GM12878 (cell line): ENCODE measurements around the gene HTRA3. TPM values are rescaled to one million over a fixed set of nuclear protein-coding genes. Genes with fewer than 3 reads are reported as not detected.

ENCODE experiments used
- ATAC-seq: fragments of 200-7000 bp; cut with Tn5 transposase; 3 replicates; pipeline ENCODE4 v1.9.1; 2020; ENCODE audit warnings: mild to moderate bottlenecking, moderate library complexity
- BruUV-seq: library from RNA; stranded (reverse); fragments of 400-500 nt; replicated peaks from 2 replicates; lab custom pipeline; 2021; lab: Mats Ljungman, UMichigan
- CTCF ChIA-PET: fragments of 300-600 bp; sonication (Branson Sonifier 250); formaldehyde crosslinking; extraction: SDS; loops from one replicate; lab custom pipeline; 2021; ENCODE audit warnings: inconsistent platforms; lab: Yijun Ruan, JAX
- POLR2A ChIA-PET: fragments of 350-600 bp; formaldehyde crosslinking; extraction: SDS; loops from one replicate; lab custom pipeline; 2021; ENCODE audit warnings: inconsistent platforms; lab: Charles Lee
- RAD21 ChIA-PET: fragments of 300-600 bp; sonication (Branson Sonifier 250); formaldehyde crosslinking; loops from one replicate; lab custom pipeline; 2023; ENCODE audit warnings: antibody characterized with exemption; ENCODE audit not compliant: unreplicated experiment; lab: Charles Lee
- SMC1A ChIA-PET: fragments of 300-600 bp; sonication (Branson Sonifier 250); formaldehyde crosslinking; loops from one replicate; lab custom pipeline; 2023; ENCODE audit not compliant: unreplicated experiment, uncharacterized antibody; lab: Charles Lee
- DNase-seq: peaks from one replicate; pipeline ENCODE4 v3.0.0-alpha.2; 2011; ENCODE audit warnings: low read depth, low spot score
- FAIRE-seq: peaks from 3 replicates; lab custom pipeline; 2011; peaks lifted over from hg19 to GRCh38; lab: Jason Lieb, UNC
- H2AFZ ChIP-seq: 2 replicates; pipeline ENCODE4 v1.6.0; 2011; ENCODE audit warnings: low read depth, low read length, control low read depth; ENCODE audit not compliant: control insufficient read depth
- H3K27ac ChIP-seq: 2 replicates; pipeline ENCODE4 v1.5.1; 2011; ENCODE audit warnings: control low read depth; ENCODE audit not compliant: control insufficient read depth, insufficient read depth
- H3K27me3 ChIP-seq, 2 experiments: replicated peaks in 1 of 2; 2 replicates each; pipeline versions ENCODE4 v1.6.0 to v1.6.1; 2011; ENCODE audit warnings: low read length in 1 of 2; ENCODE audit not compliant: control insufficient read depth in 2 of 2, insufficient read depth in 2 of 2
- H3K36me3 ChIP-seq, 2 experiments: 2 replicates each; pipeline ENCODE4 v1.5.1; 2011; ENCODE audit warnings: low read length in 1 of 2; ENCODE audit not compliant: control insufficient read depth in 2 of 2, insufficient read depth in 2 of 2
- H3K4me1 ChIP-seq: 2 replicates; pipeline ENCODE4 v1.6.1; 2011; ENCODE audit warnings: mild to moderate bottlenecking, low read length, moderate library complexity, mixed read lengths; ENCODE audit not compliant: control insufficient read depth, insufficient read depth
- H3K4me2 ChIP-seq: 2 replicates; pipeline ENCODE4 v1.6.0; 2011; ENCODE audit warnings: control low read depth; ENCODE audit not compliant: control insufficient read depth, insufficient read depth
- H3K4me3 ChIP-seq: fragments of 200-600 bp; sonication (generic); 2 replicates; pipeline ENCODE4 v1.5.1; 2016
- H3K79me2 ChIP-seq: 2 replicates; pipeline ENCODE4 v1.6.0; 2011; ENCODE audit warnings: low read length; ENCODE audit not compliant: control insufficient read depth, insufficient read depth
- H3K9ac ChIP-seq: 2 replicates; pipeline ENCODE4 v1.8.0; 2011; ENCODE audit warnings: low read length, control low read depth, mixed read lengths; ENCODE audit not compliant: control insufficient read depth, insufficient read depth
- H3K9me3 ChIP-seq: replicated peaks from 3 replicates; pipeline ENCODE4 v1.5.1; 2011; ENCODE audit warnings: mild to moderate bottlenecking, low read length; ENCODE audit not compliant: control insufficient read depth, insufficient read depth
- H4K20me1 ChIP-seq: 2 replicates; pipeline ENCODE4 v1.6.0; 2011; ENCODE audit not compliant: control insufficient read depth, insufficient read depth
- HDAC6 ChIP-seq: fragments of 200-600 bp; sonication (generic); IDR thresholded peaks from one replicate; pipeline ENCODE4 v1.8.0; 2017; ENCODE audit warnings: antibody characterized with exemption; ENCODE audit not compliant: unreplicated experiment
- RAD21 ChIP-seq: IDR thresholded peaks from 2 replicates; pipeline ENCODE4 v1.6.1; 2011; ENCODE audit warnings: mild to moderate bottlenecking, low read depth, low read length, moderate library complexity; ENCODE audit not compliant: insufficient read depth
- RAD51 ChIP-seq: fragments of 450-650 bp; IDR thresholded peaks from 2 replicates; pipeline ENCODE4 v1.6.1; 2016; ENCODE audit warnings: moderate library complexity, mild to moderate bottlenecking, inconsistent platforms
- WGBS: methylation state at CpG from one replicate; pipeline ENCODE4 v1.1.6; 2016; ENCODE audit warnings: low lambda C conversion rate; ENCODE audit not compliant: insufficient replicate concordance, insufficient coverage; ENCODE audit errors: missing lambda C conversion rate; 5-methylcytosine and 5-hydroxymethylcytosine counted together
- in situ Hi-C: fragments of 300-500 bp; cut with MboI; formaldehyde crosslinking; loops from 9 replicates; pipeline ENCODE4 v1.14.3; 2018; ENCODE audit warnings: mixed read lengths
- intact Hi-C: fragments of 100-400 bp; cut with micrococcal nuclease; formaldehyde crosslinking; loops from one replicate; pipeline ENCODE4 v1.14.2; 2022; ENCODE audit not compliant: unreplicated experiment
- polyA plus RNA-seq, 11 experiments: library from polyadenylated mRNA; depleted of rRNA in 4 of 11; unstranded in 6 of 11; stranded (reverse) in 5 of 11; fragments of >200 nt; fragmentation: Nextera tagmentation in 4 of 11; fragmentation: Illumina TruSeq in 1 of 11; extraction: Ambion mirVana in 4 of 11; extraction: Trizol in 1 of 11; gene quantifications; 1 replicate in 1 of 11; 2 replicates in 10 of 11; pipeline versions ENCODE4 v1.2.1 to v1.2.3, GENCODE V29; 2011 to 2016; ENCODE audit warnings: inconsistent platforms in 2 of 11, missing spikeins in 2 of 11, low read depth in 1 of 11
- total RNA-seq, 4 experiments: library from RNA; depleted of rRNA in 3 of 4; stranded (reverse); fragments of >200 nt in 3 of 4; fragmentation: Illumina TruSeq in 1 of 4; extraction: Trizol in 1 of 4; gene quantifications; 2 replicates each; pipeline versions ENCODE4 v1.2.1 to v1.2.3, GENCODE V29; 2013 to 2021
- TF ChIP-seq, protein P1 (sequence below): fragments of 450-650 bp; formaldehyde crosslinking; IDR thresholded peaks from 2 replicates; pipeline ENCODE4 v1.4.0; 2020; ENCODE audit warnings: mild to moderate bottlenecking, moderate library complexity

HTRA3 gene
- total and polyA plus RNA-seq, 10 of the 15 experiments (the other 5 are each of a cell fraction or from before 2014, with no cell fraction given) = 0.04 to 1.2 (median 0.08) TPM; not detected in 7

DNA sequence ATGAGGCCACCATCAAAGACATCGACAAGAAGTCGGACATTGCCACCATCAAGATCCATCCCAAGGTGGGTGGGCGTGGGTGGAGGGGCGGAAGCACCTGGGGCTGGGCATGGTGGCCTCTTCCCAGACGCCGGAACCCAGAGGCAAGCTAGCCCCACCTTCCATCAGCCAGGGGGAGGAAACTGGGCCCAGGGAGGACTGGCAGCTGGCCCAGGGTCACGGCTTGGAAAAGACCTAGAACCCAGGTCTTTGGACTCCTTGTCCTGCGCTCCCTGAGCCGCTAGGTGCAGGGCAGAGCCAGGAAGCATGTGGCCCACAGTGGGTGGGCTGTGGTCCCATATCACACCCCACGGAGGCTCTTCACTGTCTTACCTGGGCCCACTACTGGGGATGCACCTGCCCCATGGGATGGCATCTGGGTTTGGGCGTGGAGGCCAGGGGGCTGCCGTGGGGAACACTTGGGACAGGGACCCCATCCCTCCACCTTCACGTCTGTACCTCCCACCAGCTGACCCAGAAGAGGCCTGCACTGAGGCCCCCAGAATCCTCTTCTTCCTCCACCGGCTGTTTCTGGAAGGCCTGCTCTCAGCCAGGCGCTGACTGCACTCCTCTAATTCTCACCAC is 17.3 kb downstream of the HTRA3 start (continued):
- TF ChIP-seq RAD51 = no peak
- no peak for TF ChIP-seq RAD21
- TF ChIP-seq, all 136 proteins: peak for 0

DNA sequence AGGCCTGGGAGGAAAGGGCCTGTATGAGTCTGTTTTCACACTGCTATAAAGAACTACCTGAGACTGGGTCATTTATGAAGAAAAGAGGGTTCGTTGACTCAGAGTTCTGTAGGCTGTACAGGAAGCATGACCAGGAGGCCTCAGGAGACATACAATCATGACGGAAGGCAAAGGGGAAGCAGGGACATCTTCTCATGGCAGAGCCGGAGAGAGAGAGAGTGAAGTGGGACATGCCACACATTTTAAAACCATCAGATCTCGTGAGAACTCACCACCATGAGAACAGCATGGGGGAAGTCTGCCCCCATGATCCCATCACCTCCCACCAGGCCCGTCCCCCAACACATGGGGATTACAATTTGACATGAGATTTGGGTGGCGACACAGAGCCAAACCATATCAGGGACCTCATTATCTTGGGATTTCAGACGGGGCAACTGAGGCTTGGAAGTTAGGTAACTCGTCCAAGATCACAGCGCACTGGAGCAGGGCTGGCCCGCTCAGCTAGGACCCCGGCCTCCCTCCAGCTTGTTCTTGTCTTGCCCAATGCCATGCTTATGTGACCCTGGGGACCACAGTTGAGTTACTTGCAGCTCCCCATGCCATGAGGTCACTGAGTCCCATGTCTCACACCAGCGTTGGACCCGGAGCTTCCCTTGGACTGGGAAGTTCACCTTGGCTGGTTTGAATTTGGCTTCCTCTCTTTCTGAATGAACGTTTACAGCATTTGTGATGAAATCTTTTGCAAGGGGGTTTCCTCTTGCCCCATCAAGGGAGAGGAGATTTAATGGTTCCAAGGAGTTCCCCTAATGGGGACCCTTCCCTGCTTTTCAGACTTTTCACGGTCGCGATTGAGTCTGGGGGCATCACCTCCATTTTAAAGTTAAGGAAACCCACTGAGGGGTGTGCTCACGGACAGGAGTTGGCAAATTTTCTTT is 18.1 kb downstream of the HTRA3 start:
- Histone ChIP-seq H3K27me3 (no peaks in the 10 kb centered on the region; a peak in 2 of 4 replicates), H3K9ac (no peak overlapping the region), H3K4me2 (no peak overlapping the region), H3K4me1 (no peaks in the 10 kb centered on the region), H3K79me2 (no peaks in the 10 kb centered on the region), H3K4me3 (no peak overlapping the region), H3K9me3 (no peaks in the 10 kb centered on the region), H4K20me1 (no peaks in the 10 kb centered on the region), H3K27ac (no peak overlapping the region), H2AFZ (no peak overlapping the region), H3K36me3 (no peaks in the 10 kb centered on the region)
- FAIRE-seq = no peak
- ATAC-seq = no peak
- no TSS peak for BruUV-seq
- TF ChIP-seq, protein P1, sequence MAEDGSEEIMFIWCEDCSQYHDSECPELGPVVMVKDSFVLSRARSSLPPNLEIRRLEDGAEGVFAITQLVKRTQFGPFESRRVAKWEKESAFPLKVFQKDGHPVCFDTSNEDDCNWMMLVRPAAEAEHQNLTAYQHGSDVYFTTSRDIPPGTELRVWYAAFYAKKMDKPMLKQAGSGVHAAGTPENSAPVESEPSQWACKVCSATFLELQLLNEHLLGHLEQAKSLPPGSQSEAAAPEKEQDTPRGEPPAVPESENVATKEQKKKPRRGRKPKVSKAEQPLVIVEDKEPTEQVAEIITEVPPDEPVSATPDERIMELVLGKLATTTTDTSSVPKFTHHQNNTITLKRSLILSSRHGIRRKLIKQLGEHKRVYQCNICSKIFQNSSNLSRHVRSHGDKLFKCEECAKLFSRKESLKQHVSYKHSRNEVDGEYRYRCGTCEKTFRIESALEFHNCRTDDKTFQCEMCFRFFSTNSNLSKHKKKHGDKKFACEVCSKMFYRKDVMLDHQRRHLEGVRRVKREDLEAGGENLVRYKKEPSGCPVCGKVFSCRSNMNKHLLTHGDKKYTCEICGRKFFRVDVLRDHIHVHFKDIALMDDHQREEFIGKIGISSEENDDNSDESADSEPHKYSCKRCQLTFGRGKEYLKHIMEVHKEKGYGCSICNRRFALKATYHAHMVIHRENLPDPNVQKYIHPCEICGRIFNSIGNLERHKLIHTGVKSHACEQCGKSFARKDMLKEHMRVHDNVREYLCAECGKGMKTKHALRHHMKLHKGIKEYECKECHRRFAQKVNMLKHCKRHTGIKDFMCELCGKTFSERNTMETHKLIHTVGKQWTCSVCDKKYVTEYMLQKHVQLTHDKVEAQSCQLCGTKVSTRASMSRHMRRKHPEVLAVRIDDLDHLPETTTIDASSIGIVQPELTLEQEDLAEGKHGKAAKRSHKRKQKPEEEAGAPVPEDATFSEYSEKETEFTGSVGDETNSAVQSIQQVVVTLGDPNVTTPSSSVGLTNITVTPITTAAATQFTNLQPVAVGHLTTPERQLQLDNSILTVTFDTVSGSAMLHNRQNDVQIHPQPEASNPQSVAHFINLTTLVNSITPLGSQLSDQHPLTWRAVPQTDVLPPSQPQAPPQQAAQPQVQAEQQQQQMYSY (CRISPR knock-in tag) = no peak
- no peak for TF ChIP-seq HDAC6
- CTCF ChIA-PET = interaction anchor here (1.0 kb wide), 1 partner anchor 20 kb away, joined by 3 read pairs; no protein-coding TSS in a partner anchor
- DNase-seq = no peak
- intact Hi-C loops = no loop called here
- POLR2A ChIA-PET = no interaction called here
- SMC1A ChIA-PET = interaction anchor here (1.2 kb wide), 1 partner anchor 21 kb away, joined by 3 read pairs; no protein-coding TSS in a partner anchor
- RAD21 ChIA-PET = no interaction called here
- in situ Hi-C loops = no loop called here
- WGBS = 48% methylated on average over 18 of the region's 18 CpGs
